A549 (cell line): ENCODE measurements around the gene DIAPH2. TPM values are rescaled to one million over a fixed set of nuclear protein-coding genes. Genes with fewer than 3 reads are reported as not detected.

ENCODE experiments used
- ATAC-seq, 2 experiments: fragments of 200-7000 bp in 1 of 2; fragments of >200 bp in 1 of 2; cut with Nextera tagmentation in 1 of 2; cut with Tn5 transposase in 1 of 2; 3 replicates each; pipeline versions ENCODE4 v1.8.0 to v1.9.1; 2018 to 2020; ENCODE audit warnings: mild to moderate bottlenecking in 1 of 2, moderate library complexity in 1 of 2
- CTCF ChIA-PET: fragments of 300-600 bp; sonication (Branson Sonifier 250); formaldehyde crosslinking; extraction: SDS; loops from one replicate; lab custom pipeline; 2021; ENCODE audit warnings: antibody characterized with exemption, inconsistent platforms; lab: Yijun Ruan, JAX
- POLR2A ChIA-PET: fragments of 350-600 bp; formaldehyde crosslinking; extraction: SDS; loops from one replicate; lab custom pipeline; 2021; ENCODE audit warnings: antibody characterized with exemption, inconsistent platforms; lab: Yijun Ruan, JAX
- DNase-seq, 2 experiments: peaks; one replicate each; pipeline versions ENCODE4 v3.0.0 to v3.0.0-alpha.2; 2011 to 2016; ENCODE audit warnings: low read depth in 1 of 2, low spot score in 1 of 2
- FAIRE-seq: peaks from 2 replicates; lab custom pipeline; 2011; peaks lifted over from hg19 to GRCh38; lab: Jason Lieb, UNC
- H3K27ac ChIP-seq, 2 experiments: fragments of >200 bp; sonication (Bioruptor Twin); formaldehyde crosslinking; 3 replicates each; pipeline ENCODE4 v1.5.1; 2016 to 2017
- H3K4me1 ChIP-seq: fragments of >200 bp; sonication (Bioruptor Twin); formaldehyde crosslinking; 3 replicates; pipeline ENCODE4 v1.6.1; 2016
- H3K4me2 ChIP-seq: fragments of >200 bp; sonication (Bioruptor Twin); formaldehyde crosslinking; 3 replicates; pipeline ENCODE4 v1.6.1; 2016
- H3K4me3 ChIP-seq: fragments of >200 bp; sonication (Bioruptor Twin); formaldehyde crosslinking; 3 replicates; pipeline ENCODE4 v1.5.1; 2016
- H3K9me3 ChIP-seq: fragments of >200 bp; sonication (Bioruptor Twin); formaldehyde crosslinking; 3 replicates; pipeline ENCODE4 v1.6.1; 2016
- CBX2 ChIP-seq: fragments of 200-600 bp; sonication (generic); IDR thresholded peaks from 2 replicates; pipeline ENCODE4 v1.6.1; 2016; ENCODE audit warnings: low read depth, mild to moderate bottlenecking, borderline replicate concordance
- EHMT2 ChIP-seq: fragments of 200-600 bp; sonication (generic); IDR thresholded peaks from 2 replicates; pipeline ENCODE4 v1.6.1; 2016; ENCODE audit warnings: antibody characterized with exemption, low read depth, mild to moderate bottlenecking, moderate library complexity
- FOSB ChIP-seq: fragments of 250-450 bp; sonication (Bioruptor Pico); IDR thresholded peaks from 2 replicates; pipeline ENCODE4 v1.5.0; 2020; ENCODE audit warnings: mild to moderate bottlenecking, moderate library complexity
- FOSL2 ChIP-seq, 2 experiments: fragments of 450-650 bp in 1 of 2; fragments of >200 bp in 1 of 2; sonication (Bioruptor Twin) in 1 of 2; formaldehyde crosslinking; IDR thresholded peaks; 2 replicates each; pipeline versions ENCODE4 v1.5.0 to v1.6.1; 2016 to 2020; ENCODE audit warnings: mild to moderate bottlenecking in 1 of 2, moderate library complexity in 1 of 2
- FOXS1 ChIP-seq: fragments of 250-450 bp; sonication (Bioruptor Pico); IDR thresholded peaks from 2 replicates; pipeline ENCODE4 v1.5.0; 2020; ENCODE audit warnings: mild to moderate bottlenecking, moderate library complexity
- GATA3 ChIP-seq: IDR thresholded peaks from 2 replicates; pipeline ENCODE4 v1.6.1; 2012; ENCODE audit warnings: borderline replicate concordance
- HDAC2 ChIP-seq: fragments of 200-600 bp; sonication (generic); IDR thresholded peaks from 2 replicates; pipeline ENCODE4 v1.6.1; 2016
- HOXB13 ChIP-seq: fragments of 250-450 bp; sonication (Bioruptor Pico); IDR thresholded peaks from 2 replicates; pipeline ENCODE4 v1.5.0; 2020; ENCODE audit warnings: low read depth, mild to moderate bottlenecking, moderate library complexity
- HOXB5 ChIP-seq: fragments of 250-450 bp; sonication (Bioruptor Pico); IDR thresholded peaks from 2 replicates; pipeline ENCODE4 v1.5.0; 2020; ENCODE audit warnings: mild to moderate bottlenecking, moderate library complexity
- JUN ChIP-seq, 2 experiments: fragments of >200 bp; sonication (Bioruptor Twin); formaldehyde crosslinking; IDR thresholded peaks; 2 replicates in 1 of 2; 3 replicates in 1 of 2; pipeline ENCODE4 v1.6.1; 2016 to 2017
- KDM1A ChIP-seq: fragments of 200-600 bp; sonication (generic); IDR thresholded peaks from 2 replicates; pipeline ENCODE4 v1.6.1; 2016; ENCODE audit warnings: low read depth, mild to moderate bottlenecking
- MAFK ChIP-seq: fragments of 450-650 bp; IDR thresholded peaks from 2 replicates; pipeline ENCODE4 v1.6.1; 2014; ENCODE audit not compliant: partially characterized antibody
- MAZ ChIP-seq: fragments of 150-350 bp; IDR thresholded peaks from 2 replicates; pipeline ENCODE4 v1.6.1; 2014; ENCODE audit warnings: antibody characterized with exemption, low read depth, low read length, borderline replicate concordance
- MYC ChIP-seq: IDR thresholded peaks from 2 replicates; pipeline ENCODE4 v1.6.1; 2012; ENCODE audit warnings: mild to moderate bottlenecking, inconsistent platforms, low read length, improper control_type of control experiment, borderline replicate concordance
- NFE2L2 ChIP-seq: fragments of 150-350 bp; conservative IDR thresholded peaks from 2 replicates; pipeline ENCODE4 v1.6.1; 2014; ENCODE audit warnings: low read length
- NR3C1 ChIP-seq: fragments of >200 bp; sonication (Bioruptor Twin); formaldehyde crosslinking; IDR thresholded peaks from 3 replicates; pipeline ENCODE4 v1.6.1; 2017
- RARB ChIP-seq: fragments of 250-450 bp; sonication (Bioruptor Pico); IDR thresholded peaks from 2 replicates; pipeline ENCODE4 v1.8.0; 2021; ENCODE audit warnings: mild to moderate bottlenecking, moderate library complexity
- RCOR1 ChIP-seq: fragments of 150-350 bp; IDR thresholded peaks from 2 replicates; pipeline ENCODE4 v1.6.1; 2014; ENCODE audit warnings: antibody characterized with exemption, low read length, low read depth
- RFX5 ChIP-seq: fragments of 450-650 bp; IDR thresholded peaks from 2 replicates; pipeline ENCODE4 v1.7.1; 2014; ENCODE audit warnings: antibody characterized with exemption, mild to moderate bottlenecking, moderate library complexity
- SMC3 ChIP-seq: fragments of >200 bp; sonication (Bioruptor Twin); formaldehyde crosslinking; IDR thresholded peaks from 3 replicates; pipeline ENCODE4 v1.6.1; 2018; ENCODE audit warnings: inconsistent platforms
- ZC3H11A ChIP-seq: fragments of 450-650 bp; IDR thresholded peaks from 2 replicates; pipeline ENCODE4 v1.6.1; 2014; ENCODE audit warnings: antibody characterized with exemption, mild to moderate bottlenecking
- WGBS: methylation state at CpG from one replicate; pipeline ENCODE4 v1.1.6; 2017; ENCODE audit errors: missing lambda C conversion rate; 5-methylcytosine and 5-hydroxymethylcytosine counted together
- polyA plus RNA-seq, 4 experiments: library from polyadenylated mRNA; depleted of rRNA in 3 of 4; stranded (reverse); fragments of >200 nt; fragmentation: RNase III in 1 of 4; extraction: RNeasy Plus Mini Kit Qiagen cat#74134 plus additional on column Dnase treatment in 1 of 4; gene quantifications; 2 replicates in 3 of 4; 3 replicates in 1 of 4; pipeline ENCODE4 v1.2.3, GENCODE V29; 2011 to 2017
- TF ChIP-seq, protein P1 (sequence below): fragments of 200-600 bp; sonication (generic); IDR thresholded peaks from 2 replicates; pipeline ENCODE4 v1.6.1; 2016; ENCODE audit warnings: antibody characterized with exemption, mild to moderate bottlenecking, moderate library complexity
- TF ChIP-seq, protein P2 (sequence below): IDR thresholded peaks from 2 replicates; pipeline ENCODE4 v1.6.1; 2012
- TF ChIP-seq, protein P3 (sequence below): fragments of >200 bp; sonication (Bioruptor Twin); formaldehyde crosslinking; IDR thresholded peaks from 2 replicates; pipeline ENCODE4 v1.6.1; 2016
- TF ChIP-seq, protein P4 (sequence below): fragments of 450-650 bp; IDR thresholded peaks from 2 replicates; pipeline ENCODE4 v1.6.1; 2014; ENCODE audit warnings: antibody characterized with exemption
- TF ChIP-seq, protein P5 (sequence below): fragments of 250-450 bp; sonication (Bioruptor Pico); IDR thresholded peaks from 2 replicates; pipeline ENCODE4 v1.5.0; 2021; ENCODE audit warnings: mild to moderate bottlenecking, moderate library complexity, borderline replicate concordance
- TF ChIP-seq, protein P6 (sequence below): fragments of >200 bp; sonication (Bioruptor Twin); formaldehyde crosslinking; IDR thresholded peaks from 3 replicates; pipeline ENCODE4 v1.5.1; 2016
- TF ChIP-seq, protein P7 (sequence below): IDR thresholded peaks from 2 replicates; pipeline ENCODE4 v1.6.1; 2012; ENCODE audit warnings: low read depth, borderline replicate concordance

Gene DIAPH2
- polyA plus RNA-seq, 2 of the 4 experiments (the other 2 are of a cell fraction) = 3.7 to 10.0 TPM

DNA sequence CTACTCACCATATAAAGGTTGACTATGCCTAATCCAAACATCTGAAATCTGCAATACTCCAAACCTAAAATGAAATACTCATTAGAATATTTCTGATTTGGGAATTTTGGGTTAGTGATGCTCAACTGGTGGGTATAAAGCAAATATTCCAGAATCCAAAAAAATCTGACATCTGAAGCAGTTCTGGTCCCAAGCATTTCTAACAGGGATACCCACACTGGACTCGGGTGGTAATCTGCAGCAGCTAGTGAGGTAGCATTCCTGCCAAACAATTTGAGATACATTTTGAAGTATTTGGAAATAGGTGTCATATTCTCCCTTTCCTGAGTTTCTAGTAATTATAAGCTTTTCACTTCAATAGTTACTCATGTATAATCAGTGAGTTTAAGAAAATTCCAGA is 149.5 kb downstream of the DIAPH2 start:
- Histone ChIP-seq H3K4me1 (0 out of 3 replicates have a peak, but pooled peaks cover 5% of the 10 kb centered on the region), H3K4me3 (no peak overlapping the region), H3K27ac (no peak overlapping the region), H3K4me2 (no peak overlapping the region), H3K9me3 (no peaks in the 10 kb centered on the region)
- POLR2A ChIA-PET = no interaction called here
- TF ChIP-seq KDM1A = no peak
- TF ChIP-seq CBX2 = no peak
- no peak for TF ChIP-seq NFE2L2
- TF ChIP-seq, protein P1, sequence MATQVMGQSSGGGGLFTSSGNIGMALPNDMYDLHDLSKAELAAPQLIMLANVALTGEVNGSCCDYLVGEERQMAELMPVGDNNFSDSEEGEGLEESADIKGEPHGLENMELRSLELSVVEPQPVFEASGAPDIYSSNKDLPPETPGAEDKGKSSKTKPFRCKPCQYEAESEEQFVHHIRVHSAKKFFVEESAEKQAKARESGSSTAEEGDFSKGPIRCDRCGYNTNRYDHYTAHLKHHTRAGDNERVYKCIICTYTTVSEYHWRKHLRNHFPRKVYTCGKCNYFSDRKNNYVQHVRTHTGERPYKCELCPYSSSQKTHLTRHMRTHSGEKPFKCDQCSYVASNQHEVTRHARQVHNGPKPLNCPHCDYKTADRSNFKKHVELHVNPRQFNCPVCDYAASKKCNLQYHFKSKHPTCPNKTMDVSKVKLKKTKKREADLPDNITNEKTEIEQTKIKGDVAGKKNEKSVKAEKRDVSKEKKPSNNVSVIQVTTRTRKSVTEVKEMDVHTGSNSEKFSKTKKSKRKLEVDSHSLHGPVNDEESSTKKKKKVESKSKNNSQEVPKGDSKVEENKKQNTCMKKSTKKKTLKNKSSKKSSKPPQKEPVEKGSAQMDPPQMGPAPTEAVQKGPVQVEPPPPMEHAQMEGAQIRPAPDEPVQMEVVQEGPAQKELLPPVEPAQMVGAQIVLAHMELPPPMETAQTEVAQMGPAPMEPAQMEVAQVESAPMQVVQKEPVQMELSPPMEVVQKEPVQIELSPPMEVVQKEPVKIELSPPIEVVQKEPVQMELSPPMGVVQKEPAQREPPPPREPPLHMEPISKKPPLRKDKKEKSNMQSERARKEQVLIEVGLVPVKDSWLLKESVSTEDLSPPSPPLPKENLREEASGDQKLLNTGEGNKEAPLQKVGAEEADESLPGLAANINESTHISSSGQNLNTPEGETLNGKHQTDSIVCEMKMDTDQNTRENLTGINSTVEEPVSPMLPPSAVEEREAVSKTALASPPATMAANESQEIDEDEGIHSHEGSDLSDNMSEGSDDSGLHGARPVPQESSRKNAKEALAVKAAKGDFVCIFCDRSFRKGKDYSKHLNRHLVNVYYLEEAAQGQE = no peak
- TF ChIP-seq HOXB13 (CRISPR knock-in tag) = no peak
- TF ChIP-seq FOXS1 = no peak
- TF ChIP-seq HDAC2 = no peak
- no peak for TF ChIP-seq FOSB (CRISPR knock-in tag)
- TF ChIP-seq, protein P2, sequence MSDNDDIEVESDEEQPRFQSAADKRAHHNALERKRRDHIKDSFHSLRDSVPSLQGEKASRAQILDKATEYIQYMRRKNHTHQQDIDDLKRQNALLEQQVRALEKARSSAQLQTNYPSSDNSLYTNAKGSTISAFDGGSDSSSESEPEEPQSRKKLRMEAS = no peak
- no peak for TF ChIP-seq MAZ
- TF ChIP-seq MAFK = no peak
- TF ChIP-seq JUN (IDR thresholded peaks at IDR 0.05) = no peak
- TF ChIP-seq ZC3H11A = no peak
- TF ChIP-seq EHMT2 = no peak
- TF ChIP-seq, protein P3, sequence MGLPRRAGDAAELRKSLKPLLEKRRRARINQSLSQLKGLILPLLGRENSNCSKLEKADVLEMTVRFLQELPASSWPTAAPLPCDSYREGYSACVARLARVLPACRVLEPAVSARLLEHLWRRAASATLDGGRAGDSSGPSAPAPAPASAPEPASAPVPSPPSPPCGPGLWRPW = no peak
- no peak for TF ChIP-seq GATA3
- no peak for TF ChIP-seq FOSL2 (IDR thresholded peaks at IDR 0.05)
- TF ChIP-seq FOSL2 (CRISPR knock-in tag; IDR thresholded peaks at IDR 0.05) = no peak
- FAIRE-seq (peak; percentile 74), DNase-seq (no peak), ATAC-seq (no peak)
- CTCF ChIA-PET = no interaction called here
- 91% methylated on average over 1 of the region's 1 CpG for WGBS

DNA sequence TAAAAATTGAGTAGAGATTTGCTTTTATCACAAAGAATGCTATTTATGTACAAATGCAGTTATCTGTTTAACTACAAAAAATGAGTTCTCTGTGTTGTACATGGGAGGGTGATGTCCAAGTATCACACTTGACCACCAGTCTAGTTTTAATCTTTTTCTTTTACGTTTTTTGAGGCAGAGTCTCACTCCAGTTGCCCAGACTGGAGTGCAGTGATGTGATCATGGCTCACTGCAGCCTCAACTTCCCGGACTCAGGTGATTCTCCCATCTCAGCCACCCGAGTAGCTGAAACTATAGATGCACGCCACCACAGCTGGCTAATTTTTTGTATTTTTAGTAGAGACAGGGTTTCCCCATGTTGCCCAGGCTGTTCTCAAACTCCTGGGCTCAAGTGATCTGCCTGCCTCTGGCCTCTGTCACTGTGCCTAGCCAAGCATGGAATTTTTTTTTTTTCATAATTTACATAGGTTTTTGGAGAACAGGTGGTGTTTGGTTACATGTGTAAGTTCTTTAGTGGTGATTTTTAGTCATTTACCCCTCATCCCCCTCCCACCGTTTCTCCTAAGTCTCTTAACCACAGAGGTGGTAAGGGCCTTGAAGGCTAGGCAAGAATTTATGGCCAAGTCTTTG is 151.1 kb downstream of the DIAPH2 start:
- 85% methylated on average over 5 of the region's 5 CpGs for WGBS
- FAIRE-seq = no peak
- Histone ChIP-seq H3K9me3 (no peaks in the 10 kb centered on the region), H3K27ac (no peak overlapping the region), H3K4me3 (no peak overlapping the region), H3K4me2 (no peak overlapping the region), H3K4me1 (0 out of 3 replicates have a peak, but pooled peaks cover 5% of the 10 kb centered on the region)
- CTCF ChIA-PET = no interaction called here
- no peak for ATAC-seq
- POLR2A ChIA-PET = no interaction called here
- no peak for DNase-seq
- TF ChIP-seq RCOR1 (no peak), GATA3 (no peak), MYC (no peak), ZC3H11A (no peak), SMC3 (no peak), FOSB (CRISPR knock-in tag) (no peak), RFX5 (no peak), NR3C1 (no peak), HOXB5 (CRISPR knock-in tag) (no peak), JUN (IDR thresholded peaks at IDR 0.05) (no peak), HDAC2 (no peak), FOSL2 (IDR thresholded peaks at IDR 0.05) (no peak), FOSL2 (CRISPR knock-in tag; IDR thresholded peaks at IDR 0.05) (no peak), RARB (CRISPR knock-in tag) (no peak)
- TF ChIP-seq, protein P4, sequence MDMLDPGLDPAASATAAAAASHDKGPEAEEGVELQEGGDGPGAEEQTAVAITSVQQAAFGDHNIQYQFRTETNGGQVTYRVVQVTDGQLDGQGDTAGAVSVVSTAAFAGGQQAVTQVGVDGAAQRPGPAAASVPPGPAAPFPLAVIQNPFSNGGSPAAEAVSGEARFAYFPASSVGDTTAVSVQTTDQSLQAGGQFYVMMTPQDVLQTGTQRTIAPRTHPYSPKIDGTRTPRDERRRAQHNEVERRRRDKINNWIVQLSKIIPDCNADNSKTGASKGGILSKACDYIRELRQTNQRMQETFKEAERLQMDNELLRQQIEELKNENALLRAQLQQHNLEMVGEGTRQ = no peak
- TF ChIP-seq, protein P5, sequence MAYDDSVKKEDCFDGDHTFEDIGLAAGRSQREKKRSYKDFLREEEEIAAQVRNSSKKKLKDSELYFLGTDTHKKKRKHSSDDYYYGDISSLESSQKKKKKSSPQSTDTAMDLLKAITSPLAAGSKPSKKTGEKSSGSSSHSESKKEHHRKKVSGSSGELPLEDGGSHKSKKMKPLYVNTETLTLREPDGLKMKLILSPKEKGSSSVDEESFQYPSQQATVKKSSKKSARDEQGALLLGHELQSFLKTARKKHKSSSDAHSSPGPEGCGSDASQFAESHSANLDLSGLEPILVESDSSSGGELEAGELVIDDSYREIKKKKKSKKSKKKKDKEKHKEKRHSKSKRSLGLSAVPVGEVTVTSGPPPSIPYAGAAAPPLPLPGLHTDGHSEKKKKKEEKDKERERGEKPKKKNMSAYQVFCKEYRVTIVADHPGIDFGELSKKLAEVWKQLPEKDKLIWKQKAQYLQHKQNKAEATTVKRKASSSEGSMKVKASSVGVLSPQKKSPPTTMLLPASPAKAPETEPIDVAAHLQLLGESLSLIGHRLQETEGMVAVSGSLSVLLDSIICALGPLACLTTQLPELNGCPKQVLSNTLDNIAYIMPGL = no peak
- TF ChIP-seq, protein P6, sequence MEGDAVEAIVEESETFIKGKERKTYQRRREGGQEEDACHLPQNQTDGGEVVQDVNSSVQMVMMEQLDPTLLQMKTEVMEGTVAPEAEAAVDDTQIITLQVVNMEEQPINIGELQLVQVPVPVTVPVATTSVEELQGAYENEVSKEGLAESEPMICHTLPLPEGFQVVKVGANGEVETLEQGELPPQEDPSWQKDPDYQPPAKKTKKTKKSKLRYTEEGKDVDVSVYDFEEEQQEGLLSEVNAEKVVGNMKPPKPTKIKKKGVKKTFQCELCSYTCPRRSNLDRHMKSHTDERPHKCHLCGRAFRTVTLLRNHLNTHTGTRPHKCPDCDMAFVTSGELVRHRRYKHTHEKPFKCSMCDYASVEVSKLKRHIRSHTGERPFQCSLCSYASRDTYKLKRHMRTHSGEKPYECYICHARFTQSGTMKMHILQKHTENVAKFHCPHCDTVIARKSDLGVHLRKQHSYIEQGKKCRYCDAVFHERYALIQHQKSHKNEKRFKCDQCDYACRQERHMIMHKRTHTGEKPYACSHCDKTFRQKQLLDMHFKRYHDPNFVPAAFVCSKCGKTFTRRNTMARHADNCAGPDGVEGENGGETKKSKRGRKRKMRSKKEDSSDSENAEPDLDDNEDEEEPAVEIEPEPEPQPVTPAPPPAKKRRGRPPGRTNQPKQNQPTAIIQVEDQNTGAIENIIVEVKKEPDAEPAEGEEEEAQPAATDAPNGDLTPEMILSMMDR = no peak
- TF ChIP-seq, protein P7, sequence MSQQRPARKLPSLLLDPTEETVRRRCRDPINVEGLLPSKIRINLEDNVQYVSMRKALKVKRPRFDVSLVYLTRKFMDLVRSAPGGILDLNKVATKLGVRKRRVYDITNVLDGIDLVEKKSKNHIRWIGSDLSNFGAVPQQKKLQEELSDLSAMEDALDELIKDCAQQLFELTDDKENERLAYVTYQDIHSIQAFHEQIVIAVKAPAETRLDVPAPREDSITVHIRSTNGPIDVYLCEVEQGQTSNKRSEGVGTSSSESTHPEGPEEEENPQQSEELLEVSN = no peak
